Naive B cell (primary cell): Measurements from ENCODE around the gene CHCHD4. TPM values are rescaled to one million over a fixed set of nuclear protein-coding genes. Genes with fewer than 3 reads are reported as not detected.

Source experiments
- ATAC-seq, 2 donors: fragments of 150-1000 bp; cut with Tn5 transposase; 2 replicates each; pipeline ENCODE4 v1.10.0; 2021; ENCODE audit warnings: low read depth in 2 of 2, mild to moderate bottlenecking in 2 of 2, moderate library complexity in 2 of 2
- DNase-seq: peaks from one replicate; pipeline ENCODE4 v3.0.0; 2022
- H3K27ac Mint-ChIP-seq, 6 donors: one replicate each; pipeline ENCODE4 v1.8.0; 2020 to 2022; ENCODE audit warnings: mild to moderate bottlenecking in 6 of 6, mixed read lengths in 6 of 6, moderate library complexity in 5 of 6, inconsistent platforms in 2 of 6
- H3K27me3 Mint-ChIP-seq, 3 donors: one replicate each; pipeline ENCODE4 v1.8.0; 2021 to 2022; ENCODE audit warnings: mixed read lengths in 3 of 3, mild to moderate bottlenecking in 1 of 3
- H3K36me3 Mint-ChIP-seq, 2 donors: one replicate each; pipeline ENCODE4 v1.8.0; 2020 to 2022; ENCODE audit warnings: mixed read lengths in 2 of 2, inconsistent platforms in 1 of 2, mild to moderate bottlenecking in 1 of 2
- H3K4me1 Mint-ChIP-seq, 3 donors: one replicate each; pipeline ENCODE4 v1.8.0; 2020 to 2022; ENCODE audit warnings: mixed read lengths in 3 of 3, inconsistent platforms in 1 of 3, mild to moderate bottlenecking in 1 of 3, moderate library complexity in 1 of 3
- H3K4me3 Mint-ChIP-seq, 8 donors: one replicate each; pipeline ENCODE4 v1.8.0; 2020 to 2022; ENCODE audit warnings: mild to moderate bottlenecking in 8 of 8, mixed read lengths in 8 of 8, moderate library complexity in 8 of 8, inconsistent platforms in 2 of 8
- H3K9me3 Mint-ChIP-seq, 7 donors: one replicate each; pipeline ENCODE4 v1.8.0; 2020 to 2022; ENCODE audit warnings: mixed read lengths in 7 of 7, mild to moderate bottlenecking in 5 of 7, inconsistent platforms in 2 of 7, moderate library complexity in 1 of 7
- polyA plus RNA-seq, 6 donors: library from polyadenylated mRNA; unstranded; fragments of 300-500 nt; fragmentation: Illumina TruSeq; gene quantifications; one replicate each; pipeline ENCODE4 v1.2.3, GENCODE V29; 2021; ENCODE audit warnings: low read depth in 6 of 6

The CHCHD4 gene
- polyA plus RNA-seq, result 10 to 100 TPM in 3 of 6 donors, 1 to 10 TPM in 3; 6.4 to 17.5 (median 11.3) TPM

GRCh38 chr3:14124615-14125192 lies at the start of gene CHCHD4, which contains the start of gene TMEM43:
CHCHD4 (minus strand) TSS chr3:14124870; CDS start chr3:14124676, 194 bp downstream.
TMEM43 (plus strand) TSS chr3:14125052; CDS start chr3:14125194, 142 bp downstream.
- Mint-ChIP-seq H3K27me3 (no peaks in the 10 kb centered on the region), H3K4me1 (peaks cover 55 to 68% (median 68%) of the 10 kb centered on the region in 3 donors), H3K4me3 (peak within 1 kb of the TSS; percentile 94 to 97 (median 94)), H3K36me3 (peaks cover 20 to 22% of the 10 kb centered on the region in 2 donors), H3K27ac (peak within 1 kb of the TSS; percentile 92 to 96 (median 95)), H3K9me3 (no peaks in the 10 kb centered on the region)
- ATAC-seq (peak; percentile 85 to 91), DNase-seq (peak; percentile 98)

DNA sequence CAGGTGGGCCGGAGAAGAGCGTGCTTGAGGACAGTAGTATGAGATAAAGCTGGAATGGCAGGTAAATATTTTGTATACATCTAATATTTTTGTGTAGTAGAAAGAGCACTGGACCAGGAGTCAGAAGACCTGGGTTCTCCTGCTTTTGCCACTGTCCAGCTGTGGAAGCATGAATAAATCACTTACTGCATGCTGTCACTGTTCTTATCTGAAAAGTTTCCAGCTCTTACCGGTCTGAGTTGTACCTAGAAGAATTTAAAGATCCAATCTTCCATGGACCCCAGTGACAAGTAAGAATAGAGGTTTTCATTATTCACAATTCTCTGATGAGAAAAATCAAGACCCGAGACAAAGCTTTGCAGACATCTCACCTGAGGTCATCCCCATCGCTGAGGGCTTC lies 47.8 kb upstream of the CHCHD4 start:
- ATAC-seq (no peak), DNase-seq (no peak)
- Mint-ChIP-seq H3K27ac (peak overlapping the region in 1 of 6 donors; percentile 5), H3K27me3 (no peaks in the 10 kb centered on the region), H3K9me3 (no peaks in the 10 kb centered on the region), H3K36me3 (peaks cover 40 to 43% of the 10 kb centered on the region in 2 donors), H3K4me1 (peaks cover 32 to 41% (median 40%) of the 10 kb centered on the region in 3 donors), H3K4me3 (no peak overlapping the region)

- peaks cover 24 to 40% (median 26%) of the 10 kb centered on the region in 3 donors for H3K4me1 Mint-ChIP-seq
- peak overlapping the region in 2 of 6 donors; percentile 65 to 89 for H3K27ac Mint-ChIP-seq
- ATAC-seq, result no peak
- DNase-seq, result no peak
- H3K4me3 Mint-ChIP-seq, result no peak overlapping the region
- no peaks in the 10 kb centered on the region for H3K9me3 Mint-ChIP-seq
- no peaks in the 10 kb centered on the region for H3K27me3 Mint-ChIP-seq
- peaks cover 49 to 62% of the 10 kb centered on the region in 2 donors for H3K36me3 Mint-ChIP-seq
Measured at GRCh38 chr3:14170531-14171159, 46.0 kb upstream of the CHCHD4 start.

GRCh38 chr3:14169871-14170270 lies 45.2 kb upstream of the CHCHD4 start:
- Mint-ChIP-seq H3K4me3 (no peak overlapping the region), H3K4me1 (peaks cover 17 to 32% (median 18%) of the 10 kb centered on the region in 3 donors), H3K9me3 (no peaks in the 10 kb centered on the region), H3K27me3 (no peaks in the 10 kb centered on the region), H3K27ac (peak overlapping the region in 1 of 6 donors; percentile 3), H3K36me3 (peaks cover 57 to 67% of the 10 kb centered on the region in 2 donors)
- ATAC-seq, result no peak
- no peak for DNase-seq

GRCh38 chr3:14169435-14169834 lies 44.8 kb upstream of the CHCHD4 start:
- H3K4me3 Mint-ChIP-seq, result no peak overlapping the region
- H3K4me1 Mint-ChIP-seq, result peaks cover 13 to 31% (median 16%) of the 10 kb centered on the region in 3 donors
- H3K27ac Mint-ChIP-seq, result peak overlapping the region in 1 of 6 donors; percentile 17
- no peaks in the 10 kb centered on the region for H3K9me3 Mint-ChIP-seq
- DNase-seq (no peak), ATAC-seq (no peak)
- no peaks in the 10 kb centered on the region for H3K27me3 Mint-ChIP-seq
- H3K36me3 Mint-ChIP-seq, result peaks cover 62 to 72% of the 10 kb centered on the region in 2 donors

DNA sequence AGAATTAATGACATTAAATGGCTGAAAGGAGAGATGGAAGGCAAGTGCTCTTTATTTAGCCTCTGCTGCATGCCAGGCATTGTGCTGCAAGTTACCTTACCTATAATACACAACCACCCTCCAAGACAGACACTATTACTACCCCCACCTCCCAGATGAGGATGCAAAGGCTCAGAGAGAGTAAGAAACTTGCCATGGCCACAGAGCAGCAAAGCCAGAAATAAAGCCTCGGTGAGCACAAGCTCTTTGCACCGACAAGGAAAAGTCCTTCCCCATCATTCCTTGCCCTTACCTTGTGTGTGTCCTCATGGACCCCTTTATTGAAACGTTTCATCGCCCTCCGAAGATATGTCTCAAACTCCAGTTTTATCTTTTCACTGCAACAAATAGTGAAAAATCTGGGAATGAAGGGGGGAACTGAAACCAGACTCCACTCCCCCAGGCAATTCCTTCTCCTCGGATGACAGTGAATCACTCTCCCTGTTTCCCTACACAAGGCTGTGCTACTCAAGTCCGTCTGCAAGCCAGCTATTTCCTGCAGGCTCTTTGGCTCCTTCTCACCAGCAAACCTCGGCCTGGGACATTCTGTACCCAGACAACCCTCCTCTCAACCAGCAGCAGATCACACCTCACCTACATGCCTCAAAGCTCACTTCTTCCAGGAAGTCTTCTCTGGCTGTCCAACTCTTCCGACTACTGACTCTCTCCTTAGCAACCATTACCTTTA lies 42.4 kb upstream of the CHCHD4 start:
- peaks cover 0 to 5% (median 0%) of the 10 kb centered on the region in 7 donors for H3K9me3 Mint-ChIP-seq
- peaks cover 6 to 22% (median 16%) of the 10 kb centered on the region in 3 donors for H3K4me1 Mint-ChIP-seq
- peaks cover 73 to 88% of the 10 kb centered on the region in 2 donors for H3K36me3 Mint-ChIP-seq
- no peak overlapping the region for H3K27ac Mint-ChIP-seq
- DNase-seq, result no peak
- no peaks in the 10 kb centered on the region for H3K27me3 Mint-ChIP-seq
- ATAC-seq, result no peak
- H3K4me3 Mint-ChIP-seq, result no peak overlapping the region

- peaks cover 80 to 88% of the 10 kb centered on the region in 2 donors for H3K36me3 Mint-ChIP-seq
- H3K4me1 Mint-ChIP-seq, result peaks cover 0 to 17% (median 9%) of the 10 kb centered on the region in 3 donors
- H3K9me3 Mint-ChIP-seq, result peaks cover 3 to 20% (median 11%) of the 10 kb centered on the region in 7 donors
- no peak for ATAC-seq
- H3K27me3 Mint-ChIP-seq, result no peaks in the 10 kb centered on the region
- no peak overlapping the region for H3K27ac Mint-ChIP-seq
- no peak overlapping the region for H3K4me3 Mint-ChIP-seq
- no peak for DNase-seq
Measured at GRCh38 chr3:14162178-14162577, 37.5 kb upstream of the CHCHD4 start.

- Mint-ChIP-seq H3K27me3 (no peaks in the 10 kb centered on the region), H3K4me1 (peaks cover 0 to 11% (median 5%) of the 10 kb centered on the region in 3 donors), H3K9me3 (peaks cover 3 to 20% (median 11%) of the 10 kb centered on the region in 7 donors), H3K27ac (peak overlapping the region in 1 of 6 donors; percentile 10), H3K36me3 (peaks cover 82 to 87% of the 10 kb centered on the region in 2 donors), H3K4me3 (no peak overlapping the region)
- no peak for DNase-seq
- no peak for ATAC-seq
Measured at GRCh38 chr3:14161282-14161681, 36.6 kb upstream of the CHCHD4 start.

DNA sequence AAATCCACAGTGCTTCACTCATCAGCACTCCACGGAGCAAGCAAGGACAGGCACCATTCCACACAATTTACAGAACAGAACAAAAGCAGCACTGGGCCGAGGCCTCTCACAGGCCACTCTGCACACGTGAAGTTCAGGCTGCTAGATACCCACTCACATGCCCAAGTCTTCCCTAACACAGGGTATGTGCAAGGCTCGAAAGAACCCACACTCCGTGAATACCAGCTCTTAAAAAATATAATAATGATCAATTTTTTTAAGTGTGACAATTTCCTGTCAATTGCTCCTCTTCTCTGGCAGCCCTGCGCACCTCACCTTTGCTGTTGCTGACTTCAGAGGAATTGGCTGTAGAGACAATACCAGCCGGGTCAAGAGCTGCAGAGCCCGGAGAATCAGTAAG lies 34.8 kb upstream of the CHCHD4 start:
- H3K27me3 Mint-ChIP-seq, result no peaks in the 10 kb centered on the region
- peaks cover 73 to 86% of the 10 kb centered on the region in 2 donors for H3K36me3 Mint-ChIP-seq
- ATAC-seq (no peak), DNase-seq (no peak)
- no peak overlapping the region for H3K4me3 Mint-ChIP-seq
- peaks cover 0 to 13% (median 7%) of the 10 kb centered on the region in 3 donors for H3K4me1 Mint-ChIP-seq
- peaks cover 3 to 20% (median 11%) of the 10 kb centered on the region in 7 donors for H3K9me3 Mint-ChIP-seq
- H3K27ac Mint-ChIP-seq, result no peak overlapping the region

- Mint-ChIP-seq H3K36me3 (peaks cover 69 to 87% of the 10 kb centered on the region in 2 donors), H3K27me3 (no peaks in the 10 kb centered on the region), H3K4me1 (peaks cover 7 to 16% (median 7%) of the 10 kb centered on the region in 3 donors), H3K4me3 (no peak overlapping the region), H3K9me3 (peaks cover 3 to 20% (median 11%) of the 10 kb centered on the region in 7 donors), H3K27ac (no peak overlapping the region)
- ATAC-seq (no peak), DNase-seq (no peak)
Measured at GRCh38 chr3:14158370-14158769, 33.7 kb upstream of the CHCHD4 start.

- Mint-ChIP-seq H3K27me3 (no peaks in the 10 kb centered on the region), H3K36me3 (peaks cover 65 to 83% of the 10 kb centered on the region in 2 donors), H3K9me3 (peaks cover 3 to 20% (median 11%) of the 10 kb centered on the region in 7 donors), H3K4me3 (no peak overlapping the region), H3K4me1 (peaks cover 7 to 16% (median 7%) of the 10 kb centered on the region in 3 donors), H3K27ac (peak overlapping the region in 1 of 6 donors; percentile 47)
- ATAC-seq (no peak), DNase-seq (no peak)
Measured at GRCh38 chr3:14157951-14158350, 33.3 kb upstream of the CHCHD4 start.

GRCh38 chr3:14156843-14157561 lies 32.3 kb upstream of the CHCHD4 start:
- ATAC-seq, result no peak
- Mint-ChIP-seq H3K27me3 (no peaks in the 10 kb centered on the region), H3K4me3 (no peak overlapping the region), H3K4me1 (peaks cover 7 to 16% (median 7%) of the 10 kb centered on the region in 3 donors), H3K27ac (peak overlapping the region in 2 of 6 donors; percentile 33 to 48), H3K9me3 (peaks cover 3 to 14% (median 11%) of the 10 kb centered on the region in 7 donors), H3K36me3 (peaks cover 56 to 73% of the 10 kb centered on the region in 2 donors)
- DNase-seq, result no peak

DNA sequence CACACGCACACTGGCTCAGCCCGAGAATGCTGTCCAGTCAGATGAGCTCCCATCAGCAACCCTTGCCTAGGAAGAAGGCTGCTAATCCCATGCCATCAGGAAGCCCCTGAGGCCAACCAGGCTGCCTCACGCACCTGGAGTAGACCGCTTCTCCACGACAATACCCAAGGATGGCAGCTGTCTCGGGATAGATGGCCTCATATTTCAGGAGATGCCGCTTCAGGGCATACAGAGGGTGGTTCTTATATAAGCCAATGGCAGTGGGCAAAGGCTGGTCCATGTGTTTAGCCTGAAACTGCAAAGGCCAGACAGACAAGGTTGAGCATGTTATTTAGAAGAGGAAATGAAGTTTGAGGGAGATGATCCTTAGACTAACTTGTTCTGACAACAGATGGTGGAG lies 31.5 kb upstream of the CHCHD4 start:
- no peak for DNase-seq
- H3K27ac Mint-ChIP-seq, result peak overlapping the region in 2 of 6 donors; percentile 56 to 60
- no peak for ATAC-seq
- H3K4me3 Mint-ChIP-seq, result no peak overlapping the region
- no peaks in the 10 kb centered on the region for H3K27me3 Mint-ChIP-seq
- peaks cover 7 to 16% (median 7%) of the 10 kb centered on the region in 3 donors for H3K4me1 Mint-ChIP-seq
- peaks cover 0 to 6% (median 4%) of the 10 kb centered on the region in 7 donors for H3K9me3 Mint-ChIP-seq
- H3K36me3 Mint-ChIP-seq, result peaks cover 48 to 65% of the 10 kb centered on the region in 2 donors
